Vein endothelial cell (primary cell): ENCODE measurements around the gene GIT1. TPM values are rescaled to one million over a fixed set of nuclear protein-coding genes. Genes with fewer than 3 reads are reported as not detected.

ENCODE experiments used
- total RNA-seq: library from RNA; depleted of rRNA; stranded (reverse); fragments of >200 nt; gene quantifications from 2 replicates; pipeline ENCODE4 v1.2.3, GENCODE V29; 2012

GIT1 gene
- total RNA-seq, result 70.6 and 80.7 TPM in 2 replicates

GRCh38 chr17:29589524-29590410 lies at the start of gene GIT1:
GIT1 (minus strand) TSS chr17:29589648; CDS start chr17:29589378, 270 bp downstream.

GRCh38 chr17:29622337-29623282 lies 33.2 kb upstream of the GIT1 start, which contains the start of gene CORO6:
CORO6 (minus strand) TSS chr17:29622912; CDS start chr17:29621421, 1,491 bp downstream.

GRCh38 chr17:29592850-29593551 lies 3.6 kb upstream of the GIT1 start, which contains the start of gene ANKRD13B:
ANKRD13B (plus strand) TSS chr17:29593132; CDS start chr17:29593622, 490 bp downstream.

GRCh38 chr17:29568331-29569244 lies 20.9 kb downstream of the GIT1 start, which contains the start of gene TP53I13:
TP53I13 (plus strand) TSS chr17:29568701; CDS start chr17:29568759, 58 bp downstream.

GRCh38 chr17:29566473-29567303 lies 22.8 kb downstream of the GIT1 start, which contains the start of gene ABHD15:
ABHD15 (minus strand) TSS chr17:29567037; CDS start chr17:29566966, 71 bp downstream.

Other genes starting within 250 kb of the GIT1 start
- gene TAOK1, start 199.3 kb downstream of the GIT1 start, total RNA-seq, result 76.8 and 80.2 TPM in 2 replicates
- gene ABHD15, start 22.6 kb downstream of the GIT1 start, total RNA-seq, result 6.5 and 7.6 TPM in 2 replicates
- gene TP53I13, start 20.9 kb downstream of the GIT1 start, total RNA-seq, result 31.6 and 47.0 TPM in 2 replicates
- 16.5 and 29.7 TPM in 2 replicates for gene ANKRD13B, start 3.5 kb upstream of the GIT1 start, total RNA-seq
- gene CORO6, start 33.3 kb upstream of the GIT1 start, total RNA-seq, result 2.2 and 2.3 TPM in 2 replicates